Mesenchymal stem cell (in vitro differentiated cells and primary cell): ENCODE measurements around the gene ATF7IP2.
"Not testable (repeated sequence)": the region's sequence is repeated elsewhere in the genome, so short reads cannot be mapped to it uniquely, and the experiment has no call there.

ENCODE experiments used
- DNase-seq: peaks from one replicate; pipeline ENCODE4 v3.0.0-alpha.2; 2013
- H2AFZ ChIP-seq: one replicate; pipeline ENCODE4 v1.6.1; 2013; ENCODE audit warnings: low read depth, mild to moderate bottlenecking, control low read depth, inconsistent platforms, low read length, moderate library complexity
- H2AK5ac ChIP-seq: 2 replicates; pipeline ENCODE4 v1.6.1; 2013; ENCODE audit warnings: low read length, moderate library complexity, mild to moderate bottlenecking, inconsistent platforms; ENCODE audit not compliant: severe bottlenecking
- H2BK120ac ChIP-seq: one replicate; pipeline ENCODE4 v1.6.1; 2013; ENCODE audit warnings: low read depth, mild to moderate bottlenecking, inconsistent platforms, low read length, moderate library complexity
- H2BK12ac ChIP-seq, 2 experiments: one replicate each; pipeline ENCODE4 v1.6.1; 2013; ENCODE audit warnings: inconsistent platforms in 2 of 2, low read length in 2 of 2, mild to moderate bottlenecking in 2 of 2, moderate library complexity in 2 of 2, control low read depth in 1 of 2
- H2BK15ac ChIP-seq: one replicate; pipeline ENCODE4 v1.6.1; 2013; ENCODE audit warnings: mild to moderate bottlenecking, low read depth, inconsistent platforms; ENCODE audit not compliant: poor library complexity, severe bottlenecking
- H2BK5ac ChIP-seq: 2 replicates; pipeline ENCODE4 v1.6.1; 2013; ENCODE audit warnings: low read depth, mild to moderate bottlenecking, low read length, control low read depth, inconsistent platforms; ENCODE audit not compliant: poor library complexity, severe bottlenecking
- H3K14ac ChIP-seq, 2 experiments: one replicate each; pipeline ENCODE4 v1.6.1; 2013; ENCODE audit warnings: inconsistent platforms in 2 of 2, low read length in 2 of 2, control low read depth in 1 of 2, mild to moderate bottlenecking in 1 of 2, moderate library complexity in 1 of 2
- H3K18ac ChIP-seq, 2 experiments: one replicate each; pipeline ENCODE4 v1.6.1; 2013; ENCODE audit warnings: inconsistent platforms in 2 of 2, low read length in 2 of 2, control low read depth in 1 of 2, low read depth in 1 of 2, mild to moderate bottlenecking in 1 of 2
- H3K23ac ChIP-seq, 2 experiments: one replicate each; pipeline ENCODE4 v1.6.1; 2013; ENCODE audit warnings: inconsistent platforms in 2 of 2, low read length in 2 of 2, mild to moderate bottlenecking in 2 of 2, moderate library complexity in 2 of 2, control low read depth in 1 of 2
- H3K27ac ChIP-seq: 2 replicates; pipeline ENCODE4 v1.5.1; 2013; ENCODE audit warnings: mild to moderate bottlenecking, moderate library complexity, low read length, control low read depth, inconsistent platforms; ENCODE audit not compliant: poor library complexity, severe bottlenecking
- H3K27me3 ChIP-seq, 2 experiments: 2 replicates each; pipeline versions ENCODE4 v1.6.1 to v1.7.0; 2013; ENCODE audit warnings: low read length in 2 of 2, mild to moderate bottlenecking in 2 of 2, moderate library complexity in 2 of 2, control low read depth in 1 of 2, inconsistent platforms in 1 of 2; ENCODE audit not compliant: control insufficient read depth in 1 of 2, insufficient read depth in 1 of 2
- H3K36me3 ChIP-seq, 2 experiments: 2 replicates each; pipeline versions ENCODE4 v1.6.1 to v1.7.0; 2013; ENCODE audit warnings: low read length in 2 of 2, control low read depth in 1 of 2, inconsistent platforms in 1 of 2, low read depth in 1 of 2, mild to moderate bottlenecking in 1 of 2; ENCODE audit not compliant: insufficient read depth in 2 of 2, control insufficient read depth in 1 of 2
- H3K4ac ChIP-seq, 2 experiments: one replicate each; pipeline ENCODE4 v1.6.1; 2013; ENCODE audit warnings: inconsistent platforms in 2 of 2, low read length in 2 of 2, mild to moderate bottlenecking in 2 of 2, moderate library complexity in 2 of 2, control low read depth in 1 of 2, low read depth in 1 of 2
- H3K4me1 ChIP-seq: 2 replicates; pipeline ENCODE4 v1.6.1; 2013; ENCODE audit warnings: low read depth, low read length, control low read depth; ENCODE audit not compliant: control insufficient read depth, insufficient read depth
- H3K4me2 ChIP-seq: 2 replicates; pipeline ENCODE4 v1.6.1; 2013; ENCODE audit warnings: low read length, mild to moderate bottlenecking, inconsistent platforms; ENCODE audit not compliant: poor library complexity, severe bottlenecking
- H3K4me3 ChIP-seq, 2 experiments: 2 replicates each; pipeline versions ENCODE4 v1.5.1 to v1.7.0; 2013; ENCODE audit warnings: low read length in 2 of 2, mild to moderate bottlenecking in 2 of 2, control low read depth in 1 of 2, low read depth in 1 of 2; ENCODE audit not compliant: insufficient read depth in 1 of 2
- H3K79me1 ChIP-seq: replicated peaks from 2 replicates; pipeline ENCODE4 v1.6.1; 2013; ENCODE audit warnings: mild to moderate bottlenecking, control low read depth, low read length, inconsistent platforms; ENCODE audit not compliant: poor library complexity, severe bottlenecking
- H3K9ac ChIP-seq: 2 replicates; pipeline ENCODE4 v1.7.0; 2013; ENCODE audit warnings: mild to moderate bottlenecking, low read length, moderate library complexity
- H3K9me3 ChIP-seq: 2 replicates; pipeline ENCODE4 v1.7.0; 2013; ENCODE audit warnings: mild to moderate bottlenecking, low read length; ENCODE audit not compliant: control insufficient read depth
- H4K8ac ChIP-seq: one replicate; pipeline ENCODE4 v1.6.1; 2013; ENCODE audit warnings: inconsistent platforms, mild to moderate bottlenecking, low read length, moderate library complexity
- H4K91ac ChIP-seq: one replicate; pipeline ENCODE4 v1.6.1; 2013; ENCODE audit warnings: mild to moderate bottlenecking, low read length, inconsistent platforms
- WGBS: methylation state at CpG from one replicate; pipeline ENCODE4 v1.1.7; 2013; ENCODE audit warnings: mixed read lengths; 5-methylcytosine and 5-hydroxymethylcytosine counted together

Gene ATF7IP2

GRCh38 chr16:10421596-10421995, 35.7 kb downstream of the ATF7IP2 start:
- Histone ChIP-seq H2BK5ac (no peak overlapping the region), H3K14ac (no peak overlapping the region), H3K79me1 (peaks cover 2% of the 10 kb centered on the region), H3K36me3 (no peaks in the 10 kb centered on the region), H3K4me1 (no peaks in the 10 kb centered on the region), H3K9me3 (peaks cover 25% of the 10 kb centered on the region), H3K9ac (no peak overlapping the region), H3K4me3 (no peak overlapping the region), H3K27me3 (no peaks in the 10 kb centered on the region), H2BK120ac (no peak overlapping the region), H4K8ac (no peak overlapping the region), H2AK5ac (no peak overlapping the region), H3K23ac (no peak overlapping the region), H2BK12ac (no peak overlapping the region), H4K91ac (no peak overlapping the region), H3K27ac (no peak overlapping the region), H3K18ac (no peak overlapping the region), H3K4ac (no peak overlapping the region), H2BK15ac (no peak overlapping the region), H2AFZ (no peak overlapping the region), H3K4me2 (no peak overlapping the region)
- no peak for DNase-seq
- WGBS: 90% methylated on average over 2 of the region's 3 CpGs

GRCh38 chr16:10428433-10429168, 42.7 kb downstream of the ATF7IP2 start:
- peaks cover 4% of the 10 kb centered on the region for H3K4me1 ChIP-seq
- no peak overlapping the region for H2BK5ac ChIP-seq
- no peaks in the 10 kb centered on the region for H3K9me3 ChIP-seq
- H2AFZ ChIP-seq: no peak overlapping the region
- no peak overlapping the region for H2BK15ac ChIP-seq
- no peak overlapping the region for H2AK5ac ChIP-seq
- H4K8ac ChIP-seq: no peak overlapping the region
- no peak overlapping the region for H3K18ac ChIP-seq
- no peak overlapping the region for H4K91ac ChIP-seq
- H2BK12ac ChIP-seq: no peak overlapping the region
- no peak overlapping the region for H3K4ac ChIP-seq
- no peak overlapping the region for H3K4me3 ChIP-seq
- no peak overlapping the region for H3K4me2 ChIP-seq
- H3K9ac ChIP-seq: no peak overlapping the region
- DNase-seq: no peak
- no peak overlapping the region for H3K23ac ChIP-seq
- H3K14ac ChIP-seq: no peak overlapping the region
- WGBS: 100% methylated on average over 1 of the region's 3 CpGs
- no peaks in the 10 kb centered on the region for H3K79me1 ChIP-seq
- no peak overlapping the region for H2BK120ac ChIP-seq
- H3K27me3 ChIP-seq: no peaks in the 10 kb centered on the region
- H3K27ac ChIP-seq: no peak overlapping the region
- H3K36me3 ChIP-seq: no peaks in the 10 kb centered on the region

DNA sequence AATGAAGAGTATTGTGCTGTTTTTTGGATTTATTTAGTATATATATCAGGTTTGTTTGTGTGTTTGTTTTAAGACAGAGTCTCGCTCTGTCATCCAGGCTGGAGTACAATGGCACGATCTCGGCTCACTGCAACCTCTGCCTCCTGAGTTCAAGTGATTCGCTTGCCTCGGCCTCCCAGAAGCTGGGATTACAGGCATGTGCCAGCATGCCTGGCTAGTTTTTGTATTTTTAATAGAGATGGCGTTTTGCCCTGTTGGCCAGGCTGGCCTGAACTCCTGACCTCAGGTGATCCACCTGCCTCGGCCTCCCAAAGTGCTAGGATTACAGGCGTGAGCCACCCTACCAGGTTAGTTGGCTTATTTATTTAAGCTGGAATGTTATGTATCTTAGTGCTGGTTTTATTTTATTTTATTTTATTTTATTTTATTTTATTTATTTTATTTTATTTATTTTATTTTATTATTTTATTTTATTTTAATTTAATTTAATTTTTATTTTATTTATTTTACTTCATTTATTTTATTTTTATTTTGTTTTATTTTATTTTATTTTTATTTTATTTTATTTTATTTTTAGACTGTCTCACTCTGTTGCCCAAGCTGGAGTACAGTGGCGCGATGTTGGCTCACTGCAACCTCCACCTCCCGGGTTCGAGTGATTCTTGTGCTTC, 43.6 kb downstream of the ATF7IP2 start:
- H3K4me2 ChIP-seq, H2BK15ac ChIP-seq, H3K18ac ChIP-seq, H2BK5ac ChIP-seq, H3K9me3 ChIP-seq, H3K4me1 ChIP-seq, H3K9ac ChIP-seq, H2BK120ac ChIP-seq, H3K27me3 ChIP-seq, DNase-seq, H3K36me3 ChIP-seq, H3K79me1 ChIP-seq, H2AK5ac ChIP-seq, H3K4ac ChIP-seq, H3K4me3 ChIP-seq, H3K23ac ChIP-seq, H3K27ac ChIP-seq, H4K8ac ChIP-seq, H3K14ac ChIP-seq, H2AFZ ChIP-seq, H4K91ac ChIP-seq, H2BK12ac ChIP-seq: not testable (repeated sequence)
- 95% methylated on average over 12 of the region's 12 CpGs for WGBS

GRCh38 chr16:10441726-10442125, 55.9 kb downstream of the ATF7IP2 start:
- Histone ChIP-seq H3K79me1 (peaks cover 2% of the 10 kb centered on the region), H3K18ac (no peak overlapping the region), H4K91ac (no peak overlapping the region), H3K4ac (no peak overlapping the region), H2AFZ (no peak overlapping the region), H4K8ac (no peak overlapping the region), H3K27me3 (no peaks in the 10 kb centered on the region), H3K14ac (no peak overlapping the region), H3K27ac (no peak overlapping the region), H2BK15ac (no peak overlapping the region), H3K23ac (no peak overlapping the region), H3K36me3 (peaks cover 2 to 6% of the 10 kb centered on the region in 2 experiments), H3K4me1 (no peaks in the 10 kb centered on the region), H2BK12ac (no peak overlapping the region), H3K9ac (no peak overlapping the region), H2AK5ac (no peak overlapping the region), H3K4me3 (no peak overlapping the region), H3K4me2 (no peak overlapping the region), H3K9me3 (peaks cover 40% of the 10 kb centered on the region), H2BK120ac (no peak overlapping the region), H2BK5ac (no peak overlapping the region)
- 100% methylated on average over 2 of the region's 3 CpGs for WGBS
- no peak for DNase-seq
